Large intestine (tissue), 3 donors: Measurements from ENCODE around the gene TALDO1. TPM values are rescaled to one million over a fixed set of nuclear protein-coding genes. Genes with fewer than 3 reads are reported as not detected.

Source experiments
- DNase-seq, 2 donors: peaks; one replicate each; pipeline versions ENCODE4 v3.0.0 to v3.0.0-alpha.2; 2013
- H3K27ac ChIP-seq: one replicate; pipeline ENCODE4 v1.5.1; 2013; ENCODE audit warnings: low read length
- H3K27me3 ChIP-seq: 2 replicates; pipeline ENCODE4 v1.6.1; 2013; ENCODE audit warnings: low read length; ENCODE audit not compliant: control insufficient read depth, insufficient read depth
- H3K36me3 ChIP-seq: 2 replicates; pipeline ENCODE4 v1.6.1; 2013; ENCODE audit warnings: low read length; ENCODE audit not compliant: control insufficient read depth, insufficient read depth
- H3K4me1 ChIP-seq: one replicate; pipeline ENCODE4 v1.6.1; 2013; ENCODE audit warnings: low read length; ENCODE audit not compliant: control insufficient read depth, insufficient read depth
- H3K4me3 ChIP-seq: one replicate; pipeline ENCODE4 v1.5.1; 2013; ENCODE audit warnings: low read length
- H3K9me3 ChIP-seq: one replicate; pipeline ENCODE4 v1.6.1; 2013; ENCODE audit warnings: mild to moderate bottlenecking, low read depth, low read length, moderate library complexity; ENCODE audit not compliant: control insufficient read depth
- WGBS: methylation state at CpG from one replicate; pipeline ENCODE4 v1.1.5; 2013; ENCODE audit warnings: low lambda C conversion rate; ENCODE audit not compliant: insufficient coverage; 5-methylcytosine and 5-hydroxymethylcytosine counted together
- polyA plus RNA-seq: library from polyadenylated mRNA; unstranded; fragments of 120-200 nt; gene quantifications from one replicate; pipeline ENCODE4 v1.2.1, GENCODE V29; 2013

The TALDO1 gene
- polyA plus RNA-seq, 1 donor: 92.4 TPM

- no peak overlapping the region for H3K27ac ChIP-seq
- H3K4me3 ChIP-seq: peak overlapping the region; percentile 58
- no peaks in the 10 kb centered on the region for H3K9me3 ChIP-seq
- DNase-seq: peak in 1 of 2 donors; percentile 48
- H3K4me1 ChIP-seq: peaks cover 30% of the 10 kb centered on the region
- H3K36me3 ChIP-seq: peaks cover 26% of the 10 kb centered on the region
- peaks cover under 1% of the 10 kb centered on the region for H3K27me3 ChIP-seq
- 93% methylated on average over 5 of the region's 38 CpGs for WGBS
Observed at GRCh38 chr11:794766-795633, 47.7 kb downstream of the TALDO1 start.

GRCh38 chr11:795634-796564, 48.6 kb downstream of the TALDO1 start:
- peak in 1 of 2 donors; percentile 81 for DNase-seq
- H3K36me3 ChIP-seq: peaks cover 31% of the 10 kb centered on the region

GRCh38 chr11:796565-797295, 49.5 kb downstream of the TALDO1 start:
- peaks cover 36% of the 10 kb centered on the region for H3K36me3 ChIP-seq
- WGBS: no CpG with 5 or more reads among the region's 18 CpGs
- peaks cover under 1% of the 10 kb centered on the region for H3K9me3 ChIP-seq
- H3K27ac ChIP-seq: peak overlapping the region; percentile 83
- no peaks in the 10 kb centered on the region for H3K27me3 ChIP-seq
- H3K4me1 ChIP-seq: peaks cover 30% of the 10 kb centered on the region
- no peak for DNase-seq
- H3K4me3 ChIP-seq: peak overlapping the region; percentile 58

More at GRCh38 chr11:795634-796564, 48.6 kb downstream of the TALDO1 start:
- H3K9me3 ChIP-seq: no peaks in the 10 kb centered on the region
- H3K27me3 ChIP-seq: no peaks in the 10 kb centered on the region
- H3K27ac ChIP-seq: peak overlapping the region; percentile 83
- WGBS: no CpG with 5 or more reads among the region's 26 CpGs
- peak overlapping the region; percentile 58 for H3K4me3 ChIP-seq
- H3K4me1 ChIP-seq: peaks cover 30% of the 10 kb centered on the region

- Histone ChIP-seq H3K27me3 (no peaks in the 10 kb centered on the region), H3K36me3 (peaks cover 43% of the 10 kb centered on the region), H3K27ac (peak overlapping the region; percentile 83), H3K4me3 (peak overlapping the region; percentile 58), H3K4me1 (peaks cover 30% of the 10 kb centered on the region), H3K9me3 (peaks cover 3% of the 10 kb centered on the region)
- WGBS: no CpG with 5 or more reads among the region's 57 CpGs
- DNase-seq: peak in 1 of 2 donors; percentile 88
Observed at GRCh38 chr11:797296-798092, 50.2 kb downstream of the TALDO1 start.

GRCh38 chr11:798093-798713, 50.9 kb downstream of the TALDO1 start, which contains the start of gene SLC25A22:
SLC25A22 (minus strand) TSS chr11:798281; CDS start chr11:795006, 3,275 bp downstream.
- WGBS: no CpG with 5 or more reads among the region's 69 CpGs
- peaks cover 3% of the 10 kb centered on the region for H3K9me3 ChIP-seq
- H3K36me3 ChIP-seq: peaks cover 45% of the 10 kb centered on the region
- peak within 1 kb of the TSS; percentile 83 for H3K27ac ChIP-seq
- peaks cover 30% of the 10 kb centered on the region for H3K4me1 ChIP-seq
- no peaks in the 10 kb centered on the region for H3K27me3 ChIP-seq
- peak; percentile 78 to 84 for DNase-seq
- H3K4me3 ChIP-seq: peak within 1 kb of the TSS; percentile 58

GRCh38 chr11:799641-800316, 52.5 kb downstream of the TALDO1 start:
- Histone ChIP-seq H3K27me3 (no peaks in the 10 kb centered on the region), H3K27ac (no peak overlapping the region), H3K9me3 (peaks cover 3% of the 10 kb centered on the region), H3K4me3 (no peak overlapping the region), H3K36me3 (peaks cover 34% of the 10 kb centered on the region), H3K4me1 (peaks cover 41% of the 10 kb centered on the region)
- no CpG with 5 or more reads among the region's 32 CpGs for WGBS
- DNase-seq: no peak

- no peak overlapping the region for H3K27ac ChIP-seq
- H3K9me3 ChIP-seq: peaks cover 3% of the 10 kb centered on the region
- no peaks in the 10 kb centered on the region for H3K27me3 ChIP-seq
- peaks cover 34% of the 10 kb centered on the region for H3K36me3 ChIP-seq
- H3K4me1 ChIP-seq: peaks cover 34% of the 10 kb centered on the region
- DNase-seq: no peak
- no CpG with 5 or more reads among the region's 30 CpGs for WGBS
- H3K4me3 ChIP-seq: no peak overlapping the region
Observed at GRCh38 chr11:800473-800872, 53.2 kb downstream of the TALDO1 start.

GRCh38 chr11:801097-801780, 54.0 kb downstream of the TALDO1 start:
- Histone ChIP-seq H3K27ac (no peak overlapping the region), H3K36me3 (peaks cover 34% of the 10 kb centered on the region), H3K9me3 (peaks cover 3% of the 10 kb centered on the region), H3K27me3 (no peaks in the 10 kb centered on the region), H3K4me3 (no peak overlapping the region), H3K4me1 (peaks cover 28% of the 10 kb centered on the region)
- DNase-seq: no peak
- WGBS: 100% methylated on average over 1 of the region's 20 CpGs
